Kidney (tissue), 14 donors: ENCODE results near the gene POC1B. TPM values are rescaled to one million over a fixed set of nuclear protein-coding genes. Genes with fewer than 3 reads are reported as not detected.

Source experiments
- DNase-seq, 5 donors: peaks; one replicate each; pipeline ENCODE4 v3.0.0-alpha.2; 2013 to 2020
- FAIRE-seq: peaks from 2 replicates; lab custom pipeline; 2012; peaks lifted over from hg19 to GRCh38; lab: Jason Lieb, UNC
- H3K27ac ChIP-seq, 2 donors: one replicate each; pipeline ENCODE4 v1.7.0; 2013; ENCODE audit warnings: low read depth in 2 of 2, low read length in 2 of 2, inconsistent platforms in 1 of 2
- H3K27me3 ChIP-seq: one replicate; pipeline ENCODE4 v1.7.1; 2013; ENCODE audit warnings: low read length, inconsistent platforms; ENCODE audit not compliant: control insufficient read depth, insufficient read depth
- H3K36me3 ChIP-seq, 3 donors: one replicate each; pipeline versions ENCODE4 v1.7.0 to v1.7.1; 2013; ENCODE audit warnings: low read length in 3 of 3, control low read depth in 1 of 3, inconsistent platforms in 1 of 3; ENCODE audit not compliant: insufficient read depth in 3 of 3, control insufficient read depth in 2 of 3
- H3K4me1 ChIP-seq, 3 donors: one replicate each; pipeline versions ENCODE4 v1.7.0 to v1.7.1; 2013; ENCODE audit warnings: low read length in 3 of 3, inconsistent platforms in 1 of 3, low read depth in 1 of 3; ENCODE audit not compliant: control insufficient read depth in 2 of 3, insufficient read depth in 2 of 3
- H3K4me3 ChIP-seq, 3 donors: one replicate each; pipeline versions ENCODE4 v1.7.0 to v1.8.1; 2013; ENCODE audit warnings: low read length in 3 of 3, control low read depth in 1 of 3, inconsistent platforms in 1 of 3
- H3K9ac ChIP-seq, 3 donors: one replicate each; pipeline versions ENCODE4 v1.7.0 to v1.7.1; 2013; ENCODE audit warnings: low read length in 3 of 3, control low read depth in 1 of 3, inconsistent platforms in 1 of 3
- H3K9me3 ChIP-seq, 3 donors: one replicate each; pipeline versions ENCODE4 v1.7.0 to v1.7.1; 2013; ENCODE audit warnings: low read length in 3 of 3, control low read depth in 1 of 3, inconsistent platforms in 1 of 3; ENCODE audit not compliant: control insufficient read depth in 2 of 3, insufficient read depth in 1 of 3
- CTCF ChIP-seq: IDR thresholded peaks from 3 replicates; pipeline ENCODE4 v1.5.1; 2012; ENCODE audit warnings: mild to moderate bottlenecking, moderate library complexity, borderline replicate concordance; ENCODE audit not compliant: insufficient read depth; ENCODE audit errors: extremely low read depth
- intact Hi-C: fragments of 100-400 bp; cut with DNase I; formaldehyde crosslinking; loops from one replicate; pipeline ENCODE4 v1.11.1; 2022
- polyA plus RNA-seq: library from polyadenylated mRNA; stranded (reverse); fragments of 350-450 nt; fragmentation: Illumina TruSeq; extraction: RNeasy Lipid Tissue Mini Kit (QIAGEN cat#74804); gene quantifications from one replicate; pipeline ENCODE4 v1.2.3, GENCODE V29; 2014; ENCODE audit warnings: low read depth, low replicate concordance; ENCODE audit not compliant: insufficient read depth
- total RNA-seq: library from RNA; stranded (reverse); fragmentation: NEBNext Ultra II Directional; extraction: Animal tissue kit (Norgen Biotek cat#: 25700); gene quantifications from one replicate; pipeline ENCODE4 v1.2.1, GENCODE V29; 2021
- donor health status: control.
- donor health status: control.
- donor health status: control.
- donor health status: control.
- donor health status: control.
- donor health status: DM: yes; HTN: yes; CAD: no.
- donor health status: Normal renal cell carcinoma (clear cell type).

The POC1B gene
- total and polyA plus RNA-seq, 2 donors from 2014 or later: 11.7 to 16.7 TPM

- no peak overlapping the region for H3K4me3 ChIP-seq
- no peak overlapping the region for H3K9ac ChIP-seq
- peaks cover 0 to 16% (median 8%) of the 10 kb centered on the region in 3 donors for H3K4me1 ChIP-seq
- no peak for DNase-seq
- no peaks in the 10 kb centered on the region for H3K27me3 ChIP-seq
- no peaks in the 10 kb centered on the region for H3K9me3 ChIP-seq
- intact Hi-C loops: no loop called here
- TF ChIP-seq CTCF: no peak
- no peak overlapping the region for H3K27ac ChIP-seq
- FAIRE-seq: no peak
- no peaks in the 10 kb centered on the region for H3K36me3 ChIP-seq
Observed at GRCh38 chr12:89395712-89396111, 130.1 kb downstream of the POC1B start.

- Histone ChIP-seq H3K9me3 (no peaks in the 10 kb centered on the region), H3K27ac (no peak overlapping the region), H3K9ac (no peak overlapping the region), H3K36me3 (no peaks in the 10 kb centered on the region), H3K4me3 (no peak overlapping the region), H3K4me1 (peaks cover 0 to 26% (median 19%) of the 10 kb centered on the region in 3 donors), H3K27me3 (no peaks in the 10 kb centered on the region)
- intact Hi-C loops: no loop called here
- FAIRE-seq: no peak
- TF ChIP-seq CTCF: no peak
- no peak for DNase-seq
Observed at GRCh38 chr12:89393551-89394121, 132.2 kb downstream of the POC1B start.

- no peak for FAIRE-seq
- no peak for TF ChIP-seq CTCF
- Histone ChIP-seq H3K27me3 (no peaks in the 10 kb centered on the region), H3K9me3 (no peaks in the 10 kb centered on the region), H3K9ac (no peak overlapping the region), H3K27ac (peak overlapping the region in 1 of 2 donors; percentile 61), H3K4me1 (peaks cover 0 to 26% (median 19%) of the 10 kb centered on the region in 3 donors), H3K4me3 (no peak overlapping the region), H3K36me3 (no peaks in the 10 kb centered on the region)
- intact Hi-C loops: no loop called here
- no peak for DNase-seq
Observed at GRCh38 chr12:89392391-89392790, 133.5 kb downstream of the POC1B start.
